Stimulated activated naive CD8-positive, alpha-beta T cell treated with anti-CD3 and anti-CD28 coated beads, Interleukin-15, Interleukin-2, amounts not matched to agents 100 ng/mL and 50 ng/mL, for 24 hours (primary cell): ENCODE measurements around the gene UBR1.
"Not testable (repeated sequence)": the region's sequence is repeated elsewhere in the genome, so short reads cannot be mapped to it uniquely, and the experiment has no call there.

Experiments
- H3K27ac Mint-ChIP-seq: one replicate; pipeline ENCODE4 v1.8.0; 2021; ENCODE audit warnings: mild to moderate bottlenecking, mixed read lengths
- H3K27me3 Mint-ChIP-seq: one replicate; pipeline ENCODE4 v1.8.0; 2021; ENCODE audit warnings: mixed read lengths
- H3K36me3 Mint-ChIP-seq: one replicate; pipeline ENCODE4 v1.8.0; 2021; ENCODE audit warnings: low read depth, mixed read lengths
- H3K4me1 Mint-ChIP-seq: one replicate; pipeline ENCODE4 v1.8.0; 2021; ENCODE audit warnings: low read depth, mixed read lengths
- H3K4me3 Mint-ChIP-seq: one replicate; pipeline ENCODE4 v1.8.0; 2021; ENCODE audit warnings: mild to moderate bottlenecking, mixed read lengths
- H3K9me3 Mint-ChIP-seq: one replicate; pipeline ENCODE4 v1.8.0; 2021; ENCODE audit warnings: mixed read lengths

The UBR1 gene

DNA sequence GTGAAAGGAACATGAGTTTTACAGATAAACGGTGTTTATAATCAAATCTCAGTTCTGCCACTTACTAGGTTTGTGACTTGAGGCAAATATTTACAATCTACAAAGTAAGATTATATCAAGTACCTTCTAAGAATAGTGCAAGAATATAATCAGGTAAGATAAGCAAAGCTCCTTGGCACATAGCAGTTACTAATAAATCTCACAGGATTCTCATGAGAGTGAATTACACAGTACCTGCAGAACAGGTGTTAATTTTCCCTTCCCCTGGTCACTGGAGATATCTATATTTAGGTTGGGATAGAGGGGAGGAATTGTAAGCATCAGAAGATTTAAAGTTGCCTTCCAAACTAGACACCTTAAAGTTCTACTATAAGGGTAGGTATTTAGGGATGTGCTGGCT lies 53.0 kb downstream of the UBR1 start:
- Mint-ChIP-seq H3K27ac (no peak overlapping the region), H3K36me3 (peaks cover 66% of the 10 kb centered on the region), H3K4me1 (no peaks in the 10 kb centered on the region), H3K4me3 (no peak overlapping the region), H3K9me3 (no peaks in the 10 kb centered on the region), H3K27me3 (no peaks in the 10 kb centered on the region)

DNA sequence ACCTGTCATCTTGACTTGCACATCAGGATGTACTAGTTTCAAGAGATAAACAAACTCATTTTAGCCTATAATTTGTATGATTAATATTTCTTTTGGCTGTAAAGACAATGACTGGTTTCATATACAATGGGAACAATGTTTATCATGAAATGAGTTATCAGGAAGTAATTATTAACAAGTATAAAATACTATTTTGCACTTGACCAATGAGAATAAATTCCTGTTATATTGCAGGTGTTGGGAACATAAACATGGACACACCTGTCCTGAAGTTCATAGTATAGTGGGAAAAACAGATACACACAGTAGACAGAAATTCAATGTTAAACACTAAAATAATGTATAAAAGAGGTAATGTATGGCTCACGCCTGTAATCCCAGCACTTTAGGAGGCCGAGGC lies 56.9 kb downstream of the UBR1 start:
- no peaks in the 10 kb centered on the region for H3K9me3 Mint-ChIP-seq
- H3K4me1 Mint-ChIP-seq = no peaks in the 10 kb centered on the region
- no peak overlapping the region for H3K27ac Mint-ChIP-seq
- H3K4me3 Mint-ChIP-seq = no peak overlapping the region
- no peaks in the 10 kb centered on the region for H3K27me3 Mint-ChIP-seq
- peaks cover 73% of the 10 kb centered on the region for H3K36me3 Mint-ChIP-seq

DNA sequence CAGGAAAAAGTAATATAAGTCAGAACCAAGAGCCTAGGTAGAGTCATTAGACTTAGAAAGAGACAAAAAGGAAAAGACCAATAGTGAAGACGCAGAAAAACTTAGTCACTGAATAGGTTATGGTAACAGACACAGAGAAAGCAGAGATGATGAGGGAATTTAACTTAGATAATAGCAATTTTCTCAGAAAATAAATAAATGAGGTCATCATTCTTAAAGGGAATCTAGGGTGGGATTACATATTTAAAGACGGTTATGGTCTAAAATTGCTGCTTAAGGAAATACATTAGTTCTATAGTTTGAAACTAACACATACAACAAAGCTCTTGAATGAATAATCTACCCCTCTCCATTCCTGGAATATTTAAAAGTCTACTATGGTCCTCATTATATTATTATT lies 59.4 kb downstream of the UBR1 start:
- Mint-ChIP-seq H3K4me3 (no peak overlapping the region), H3K27ac (no peak overlapping the region), H3K27me3 (no peaks in the 10 kb centered on the region), H3K9me3 (peaks cover 4% of the 10 kb centered on the region), H3K4me1 (no peaks in the 10 kb centered on the region), H3K36me3 (peaks cover 78% of the 10 kb centered on the region)

DNA sequence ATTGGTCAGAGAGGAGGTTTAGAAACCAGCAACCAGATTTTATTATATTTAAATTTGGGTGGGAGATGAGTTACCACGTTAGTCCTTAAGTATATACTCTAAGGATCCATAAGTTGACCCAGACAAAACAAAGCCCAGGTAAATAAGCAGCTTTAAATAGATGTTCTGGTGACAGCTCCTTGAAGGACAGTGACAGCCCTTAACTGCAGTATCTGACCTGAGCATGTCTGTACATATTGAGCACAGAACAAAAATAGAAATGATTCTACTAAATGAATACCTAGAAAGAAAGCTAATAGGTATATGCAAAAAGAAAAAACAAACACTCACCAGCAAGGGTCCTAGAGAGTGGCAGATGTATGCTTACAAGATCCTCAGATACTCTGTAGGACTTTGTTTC lies 63.0 kb downstream of the UBR1 start:
- no peaks in the 10 kb centered on the region for H3K27me3 Mint-ChIP-seq
- H3K4me3 Mint-ChIP-seq = no peak overlapping the region
- H3K36me3 Mint-ChIP-seq = peaks cover 77% of the 10 kb centered on the region

DNA sequence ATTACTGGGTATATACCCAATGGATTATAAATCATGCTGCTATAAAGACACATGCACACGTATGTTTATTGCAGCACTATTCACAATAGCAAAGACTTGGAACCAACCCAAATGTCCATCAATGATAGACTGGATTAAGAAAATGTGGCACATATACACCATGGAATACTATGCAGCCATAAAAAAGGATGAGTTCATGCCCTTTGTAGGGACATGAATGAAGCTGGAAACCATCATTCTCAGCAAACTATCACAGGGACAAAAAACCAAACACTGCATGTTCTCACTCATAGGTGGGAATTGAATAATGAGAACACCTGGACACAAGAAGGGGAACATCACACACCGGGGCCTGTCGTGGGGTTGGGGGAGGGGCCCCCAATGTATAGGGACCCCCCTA lies 64.8 kb downstream of the UBR1 start:
- H3K4me1 Mint-ChIP-seq, H3K27me3 Mint-ChIP-seq, H3K4me3 Mint-ChIP-seq, H3K9me3 Mint-ChIP-seq, H3K27ac Mint-ChIP-seq: not testable (repeated sequence)
- peaks cover 73% of the 10 kb centered on the region for H3K36me3 Mint-ChIP-seq

More for the DNA sequence above, 63.0 kb downstream of the UBR1 start:
- H3K9me3 Mint-ChIP-seq = peaks cover 4% of the 10 kb centered on the region
- H3K27ac Mint-ChIP-seq = no peak overlapping the region
- no peaks in the 10 kb centered on the region for H3K4me1 Mint-ChIP-seq

DNA sequence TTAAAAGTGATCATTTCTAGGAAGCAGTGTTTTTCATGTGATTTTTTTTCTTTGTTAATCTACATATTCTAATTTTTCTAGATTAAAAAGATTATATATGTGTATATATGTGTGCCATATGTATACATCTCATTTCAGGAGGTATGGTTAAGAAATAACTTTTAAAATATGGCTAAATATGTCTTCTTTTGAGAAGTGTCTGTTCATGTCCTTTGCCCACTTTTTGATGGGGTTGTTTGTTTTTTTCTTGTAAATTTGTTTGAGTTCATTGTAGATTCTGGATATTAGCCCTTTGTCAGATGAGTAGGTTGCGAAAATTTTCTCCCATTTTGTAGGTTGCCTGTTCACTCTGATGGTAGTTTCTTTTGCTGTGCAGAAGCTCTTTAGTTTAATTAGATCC lies 70.6 kb downstream of the UBR1 start:
- not testable (repeated sequence) for H3K27me3 Mint-ChIP-seq, H3K4me3 Mint-ChIP-seq, H3K27ac Mint-ChIP-seq, H3K4me1 Mint-ChIP-seq, H3K9me3 Mint-ChIP-seq
- peaks cover 48% of the 10 kb centered on the region for H3K36me3 Mint-ChIP-seq

DNA sequence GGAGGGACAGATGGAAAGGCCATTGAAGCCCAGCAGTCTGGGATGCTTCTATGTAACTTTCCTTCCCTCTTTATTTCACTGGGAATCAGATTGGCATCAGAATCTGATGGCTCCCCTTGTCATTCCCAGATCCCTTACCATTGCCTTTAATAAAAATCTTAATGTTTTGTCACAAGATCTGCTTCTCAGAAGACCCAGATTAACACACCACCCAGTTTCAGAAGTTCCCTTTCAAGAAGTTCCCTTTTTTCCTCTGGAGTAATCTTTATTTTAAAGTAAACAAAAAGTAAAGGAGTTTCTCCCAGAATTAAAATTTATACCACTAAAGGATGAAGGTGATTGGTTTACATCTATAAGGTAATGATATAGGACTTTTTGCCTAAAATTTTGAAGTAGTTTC lies 76.4 kb downstream of the UBR1 start:
- H3K4me1 Mint-ChIP-seq = no peaks in the 10 kb centered on the region
- H3K27ac Mint-ChIP-seq = no peak overlapping the region
- H3K36me3 Mint-ChIP-seq = peaks cover 46% of the 10 kb centered on the region
- H3K9me3 Mint-ChIP-seq = no peaks in the 10 kb centered on the region
- no peak overlapping the region for H3K4me3 Mint-ChIP-seq
- no peaks in the 10 kb centered on the region for H3K27me3 Mint-ChIP-seq

DNA sequence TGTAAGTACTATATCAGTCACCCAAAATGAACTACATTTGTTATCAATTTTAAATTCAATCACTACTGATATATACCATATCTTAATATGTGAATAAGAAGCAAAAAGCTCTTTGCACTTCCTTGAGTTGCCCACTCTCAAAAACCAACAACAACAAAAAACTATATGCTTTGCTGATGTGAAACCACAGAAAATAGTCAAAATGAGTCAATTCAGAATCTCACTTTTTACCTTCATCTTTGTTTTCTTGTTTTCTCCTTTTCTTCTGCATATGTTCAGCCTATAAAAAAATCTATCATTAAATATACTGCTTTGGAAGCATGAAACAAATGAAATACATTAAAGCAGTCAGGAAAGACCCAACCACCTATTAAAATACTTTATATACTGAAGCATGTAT lies 80.7 kb downstream of the UBR1 start:
- Mint-ChIP-seq H3K4me3 (no peak overlapping the region), H3K9me3 (no peaks in the 10 kb centered on the region), H3K4me1 (no peaks in the 10 kb centered on the region), H3K36me3 (peaks cover 48% of the 10 kb centered on the region), H3K27me3 (no peaks in the 10 kb centered on the region), H3K27ac (no peak overlapping the region)

DNA sequence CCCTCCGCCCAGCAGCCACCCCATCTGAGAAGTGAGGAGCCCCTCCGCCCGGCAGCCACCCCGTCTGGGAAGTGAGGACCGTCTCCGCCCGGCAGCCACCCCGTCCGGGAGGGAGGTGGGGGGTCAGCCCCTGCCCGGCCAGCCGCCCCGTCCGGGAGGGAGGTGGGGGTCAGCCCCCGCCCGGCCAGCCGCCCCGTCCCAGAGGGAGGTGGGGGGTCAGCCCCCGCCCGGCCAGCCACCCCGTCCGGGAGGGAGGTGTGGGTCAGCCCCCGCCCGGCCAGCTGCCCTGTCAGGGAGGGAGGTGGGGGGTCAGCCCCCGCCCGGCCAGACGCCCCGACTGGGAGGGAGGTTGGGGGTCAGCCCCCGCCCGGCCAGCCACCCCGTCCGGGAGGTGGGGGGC lies 91.2 kb downstream of the UBR1 start:
- H3K4me3 Mint-ChIP-seq, H3K9me3 Mint-ChIP-seq, H3K4me1 Mint-ChIP-seq, H3K27ac Mint-ChIP-seq, H3K27me3 Mint-ChIP-seq: not testable (repeated sequence)
- peaks cover 35% of the 10 kb centered on the region for H3K36me3 Mint-ChIP-seq

DNA sequence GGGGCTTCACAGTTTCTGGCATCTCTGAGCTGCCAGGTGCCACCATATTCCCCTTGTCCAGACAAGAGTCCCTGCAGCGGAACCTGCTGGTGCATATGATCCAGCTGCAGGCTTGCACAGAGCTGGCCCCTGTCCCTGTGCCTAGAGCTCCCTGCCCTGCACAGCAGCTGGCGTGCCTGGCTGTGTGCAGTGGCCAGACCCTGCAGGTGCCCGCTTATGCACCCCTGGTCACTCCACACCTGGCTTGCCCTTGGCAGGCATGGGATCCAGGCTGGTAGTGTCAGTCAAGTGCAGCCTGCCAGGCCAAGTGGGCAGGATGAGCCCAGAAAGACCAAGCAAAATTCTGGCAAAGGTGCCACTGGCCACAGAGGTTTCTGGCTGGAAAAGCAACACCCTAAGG lies 96.6 kb downstream of the UBR1 start:
- Mint-ChIP-seq H3K27me3 (no peaks in the 10 kb centered on the region), H3K4me3 (no peak overlapping the region), H3K27ac (no peak overlapping the region), H3K4me1 (no peaks in the 10 kb centered on the region), H3K36me3 (peaks cover 49% of the 10 kb centered on the region), H3K9me3 (no peaks in the 10 kb centered on the region)

DNA sequence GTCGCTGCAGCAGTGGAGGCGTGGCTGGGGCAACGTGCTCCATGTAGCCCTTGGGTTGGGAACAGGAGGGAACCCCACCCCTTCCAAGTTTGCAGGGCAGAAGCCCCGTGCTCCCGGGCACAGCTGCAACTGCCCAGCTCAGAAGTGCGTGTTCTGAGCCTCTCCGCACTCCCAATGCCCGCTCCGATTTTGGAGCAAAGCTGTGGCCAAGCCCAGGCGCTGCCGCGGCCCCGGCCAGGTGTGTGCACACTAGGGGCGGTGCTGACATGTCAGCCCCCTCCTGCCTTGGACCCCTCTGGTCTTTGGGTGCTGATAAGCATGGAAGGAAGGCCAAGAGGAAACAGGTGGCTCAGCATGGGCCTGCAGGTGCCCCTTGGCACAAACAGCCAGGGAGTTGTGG lies 97.7 kb downstream of the UBR1 start:
- Mint-ChIP-seq H3K4me3 (no peak overlapping the region), H3K36me3 (peaks cover 58% of the 10 kb centered on the region), H3K27me3 (no peaks in the 10 kb centered on the region), H3K9me3 (no peaks in the 10 kb centered on the region), H3K27ac (no peak overlapping the region), H3K4me1 (no peaks in the 10 kb centered on the region)

DNA sequence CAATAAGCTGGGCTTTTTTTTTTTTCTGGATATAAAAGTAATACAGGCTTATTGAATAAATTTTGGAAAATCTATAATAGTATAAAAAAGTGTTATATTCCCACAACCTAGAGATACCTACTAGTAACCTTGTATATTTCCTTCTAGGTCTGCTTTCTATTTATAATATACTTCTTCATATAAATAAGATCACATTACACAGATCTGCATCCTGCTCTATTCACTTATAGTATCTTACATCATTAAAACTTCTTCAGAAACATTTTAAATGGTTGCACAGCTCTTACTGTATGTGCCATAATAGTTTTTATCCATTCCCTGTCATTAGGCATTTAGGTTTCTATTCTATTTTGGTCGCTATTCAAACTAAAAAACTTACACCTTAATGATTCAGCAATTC lies 98.3 kb downstream of the UBR1 start:
- Mint-ChIP-seq H3K4me3 (no peak overlapping the region), H3K27ac (no peak overlapping the region), H3K4me1 (no peaks in the 10 kb centered on the region), H3K36me3 (peaks cover 62% of the 10 kb centered on the region), H3K27me3 (no peaks in the 10 kb centered on the region), H3K9me3 (no peaks in the 10 kb centered on the region)

DNA sequence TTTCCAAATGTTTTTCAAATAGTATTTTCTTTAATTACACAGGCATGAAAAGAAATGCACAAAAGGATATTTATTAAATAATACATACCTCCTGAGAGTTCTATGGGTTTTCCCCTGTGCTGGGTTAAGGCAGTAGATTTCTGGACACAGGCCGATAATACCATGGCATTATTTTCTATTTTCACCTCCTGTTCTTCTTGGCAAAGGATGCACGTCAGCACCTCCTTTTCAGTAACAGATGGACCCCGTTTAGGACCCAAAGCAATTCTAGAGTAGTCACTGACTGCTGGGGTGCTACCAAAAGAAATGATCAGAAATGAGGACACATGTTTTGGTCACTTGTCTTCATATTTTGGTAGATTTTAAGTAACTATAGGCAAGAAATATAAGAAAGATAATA lies 98.8 kb downstream of the UBR1 start:
- Mint-ChIP-seq H3K27me3 (no peaks in the 10 kb centered on the region), H3K9me3 (no peaks in the 10 kb centered on the region), H3K27ac (no peak overlapping the region), H3K4me3 (no peak overlapping the region), H3K36me3 (peaks cover 64% of the 10 kb centered on the region), H3K4me1 (no peaks in the 10 kb centered on the region)

DNA sequence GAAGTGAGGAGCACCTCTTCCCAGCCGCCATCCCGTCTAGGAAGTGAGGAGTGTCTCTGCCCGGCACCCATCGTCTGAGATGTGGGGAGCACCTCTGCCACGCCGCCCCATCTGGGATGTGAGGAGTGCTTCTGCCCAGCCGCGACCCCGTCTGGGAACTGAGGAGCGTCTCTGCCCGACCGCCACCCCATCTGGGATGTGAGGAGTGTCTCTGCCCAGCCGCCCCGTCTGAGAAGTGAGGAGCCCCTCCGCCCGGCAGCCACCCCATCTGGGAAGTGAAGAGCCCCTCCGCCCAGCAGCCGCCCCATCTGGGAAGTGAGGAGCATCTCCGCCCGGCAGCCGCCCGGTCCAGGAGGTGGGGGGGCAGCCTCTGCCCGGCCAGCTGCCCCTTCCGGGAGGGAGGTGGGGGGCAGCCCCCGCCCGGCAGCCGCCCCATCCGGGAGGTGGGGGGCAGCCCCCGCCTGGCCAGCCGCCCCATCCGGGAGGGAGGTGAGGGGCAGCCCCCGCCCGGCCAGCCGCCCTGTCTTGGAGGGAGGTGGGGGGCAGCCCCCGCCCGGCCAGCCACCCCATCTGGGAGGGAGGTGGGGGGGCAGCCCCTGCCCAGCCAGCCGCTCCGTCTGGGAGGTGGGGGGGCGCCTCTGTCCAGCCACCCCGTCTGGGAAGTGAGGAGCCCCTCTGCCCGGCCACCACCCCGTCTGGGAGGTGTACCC lies 100.8 kb downstream of the UBR1 start:
- peaks cover 53% of the 10 kb centered on the region for H3K36me3 Mint-ChIP-seq
- not testable (repeated sequence) for H3K4me1 Mint-ChIP-seq, H3K27ac Mint-ChIP-seq, H3K27me3 Mint-ChIP-seq, H3K4me3 Mint-ChIP-seq, H3K9me3 Mint-ChIP-seq

DNA sequence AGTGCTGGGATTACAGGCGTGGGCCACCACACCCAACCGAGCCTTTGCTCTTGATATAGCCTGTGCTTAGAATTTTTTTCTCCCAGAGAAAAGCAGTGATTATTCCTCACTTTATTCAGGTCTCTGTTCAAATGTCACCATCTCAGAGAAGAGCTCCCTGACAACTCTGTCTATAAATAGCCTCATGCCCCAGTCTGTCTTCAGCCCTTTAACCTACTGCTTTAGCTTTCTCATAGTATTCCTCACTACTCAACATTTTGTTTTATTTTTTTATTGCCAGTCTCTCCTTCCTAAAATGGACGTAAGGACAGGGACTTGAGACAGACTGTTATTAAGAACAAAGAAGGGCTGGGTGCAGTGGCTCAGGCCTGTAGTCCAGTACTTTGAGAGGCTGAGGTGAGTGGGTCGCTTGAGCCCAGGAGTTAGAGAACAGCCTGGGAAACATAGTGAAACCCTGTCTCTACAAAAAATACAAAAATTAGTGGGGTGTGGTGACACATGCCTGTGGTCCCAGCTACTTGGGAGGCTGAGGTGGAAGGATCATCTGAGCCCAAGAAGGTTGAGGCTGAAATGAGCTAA lies 106.5 kb downstream of the UBR1 start:
- Mint-ChIP-seq H3K9me3 (no peaks in the 10 kb centered on the region), H3K27ac (no peak overlapping the region), H3K4me3 (no peak overlapping the region), H3K36me3 (peaks cover 53% of the 10 kb centered on the region), H3K27me3 (no peaks in the 10 kb centered on the region), H3K4me1 (no peaks in the 10 kb centered on the region)

DNA sequence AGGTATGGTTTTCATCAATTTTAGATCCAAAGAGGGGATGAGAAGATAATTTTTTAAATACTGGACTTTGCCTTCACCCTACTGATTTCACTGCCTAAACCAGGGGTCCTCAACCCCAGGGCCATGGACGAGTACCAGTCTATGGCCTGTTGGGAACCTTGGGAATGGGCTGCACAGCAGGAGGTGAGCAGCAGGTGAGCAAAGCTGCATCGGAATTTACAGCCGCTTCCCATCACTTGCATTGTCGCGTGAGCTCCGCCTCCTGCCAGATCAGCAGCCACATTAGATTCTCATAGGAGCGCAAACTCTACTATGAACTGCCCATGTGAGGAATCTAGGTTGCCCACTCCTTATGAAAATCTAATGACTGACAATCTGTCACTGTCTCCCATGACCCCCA lies 109.0 kb downstream of the UBR1 start:
- Mint-ChIP-seq H3K27me3 (no peaks in the 10 kb centered on the region), H3K9me3 (no peaks in the 10 kb centered on the region), H3K4me3 (no peak overlapping the region), H3K4me1 (no peaks in the 10 kb centered on the region), H3K27ac (no peak overlapping the region), H3K36me3 (peaks cover 46% of the 10 kb centered on the region)
